Measurements from ENCODE around the gene KHK. TPM values are rescaled to one million over a fixed set of nuclear protein-coding genes. Genes with fewer than 3 reads are reported as not detected.
"Not testable (repeated sequence)": the region's sequence is repeated elsewhere in the genome, so short reads cannot be mapped to it uniquely, and the experiment has no call there.

Gene KHK
- total RNA-seq, 4 donors from 2014 or later: 1.6 to 3.3 (median 2.1) TPM

- no peak for TF ChIP-seq CTCF (IDR thresholded peaks at IDR 0.05)
- DNase-seq (ENCODE audit: low spot score): no peak
Observed at GRCh38 chr2:27099334-27099955, 12.9 kb downstream of the KHK start.

GRCh38 chr2:27100036-27100435 is 13.5 kb downstream of the KHK start:
- ATAC-seq (ENCODE audit: low FRiP score) (no peak), DNase-seq (ENCODE audit: low spot score) (no peak)
- TF ChIP-seq CTCF (IDR thresholded peaks at IDR 0.05): no peak

More at GRCh38 chr2:27099334-27099955, 12.9 kb downstream of the KHK start:
- ATAC-seq (ENCODE audit: low FRiP score): no peak

DNA sequence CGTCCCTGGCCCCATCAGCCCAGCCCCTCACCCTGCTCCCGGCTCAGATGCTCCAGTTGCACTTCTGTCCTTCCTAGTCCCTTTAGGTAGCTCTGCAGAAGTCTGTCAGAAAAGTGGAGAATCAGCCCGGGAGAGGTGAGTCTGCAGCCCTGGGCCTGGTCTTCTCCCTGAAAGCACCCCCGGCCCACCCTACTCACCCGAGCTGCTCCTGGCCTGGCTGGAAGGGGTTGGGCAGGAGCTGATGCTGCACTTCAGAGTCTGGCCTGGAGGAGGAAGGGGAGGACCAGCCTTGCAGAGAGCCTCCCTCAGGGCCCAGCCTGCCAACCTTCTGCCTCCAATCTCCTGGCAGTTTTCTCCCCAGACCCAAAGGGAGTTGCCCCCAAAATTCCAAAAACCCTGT is 15.8 kb downstream of the KHK start:
- no peak for ATAC-seq (ENCODE audit: low FRiP score)
- TF ChIP-seq CTCF (IDR thresholded peaks at IDR 0.05): no peak
- DNase-seq (ENCODE audit: low spot score): no peak

- no peak for TF ChIP-seq CTCF (IDR thresholded peaks at IDR 0.05)
- DNase-seq (ENCODE audit: low spot score) (no peak), ATAC-seq (ENCODE audit: low FRiP score) (no peak)
Observed at GRCh38 chr2:27105981-27106380, 19.4 kb downstream of the KHK start.

DNA sequence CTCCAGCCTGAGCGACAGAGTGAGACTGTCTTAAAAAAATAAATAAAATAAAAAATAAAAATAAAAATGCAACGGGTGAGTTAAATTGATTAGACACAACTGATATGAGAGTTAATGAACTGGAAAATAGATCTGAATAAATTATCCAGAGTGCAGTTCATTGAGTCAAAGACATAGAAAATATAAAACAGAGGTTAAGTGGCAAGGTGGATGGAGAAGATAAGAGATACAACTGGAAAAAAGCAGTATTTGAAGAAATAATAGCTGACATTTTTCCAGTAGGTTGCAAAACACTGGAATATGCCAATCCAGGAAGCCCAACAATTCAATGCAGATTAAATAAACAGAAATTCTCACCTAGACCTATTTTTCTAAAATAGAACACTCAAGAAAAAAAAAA is 21.6 kb downstream of the KHK start:
- no peak for DNase-seq (ENCODE audit: low spot score)
- TF ChIP-seq CTCF (IDR thresholded peaks at IDR 0.05): no peak
- no peak for ATAC-seq (ENCODE audit: low FRiP score)

GRCh38 chr2:27109083-27109482 is 22.5 kb downstream of the KHK start:
- ATAC-seq (ENCODE audit: low FRiP score) (no peak), DNase-seq (ENCODE audit: low spot score) (no peak)
- no peak for TF ChIP-seq CTCF (IDR thresholded peaks at IDR 0.05)

DNA sequence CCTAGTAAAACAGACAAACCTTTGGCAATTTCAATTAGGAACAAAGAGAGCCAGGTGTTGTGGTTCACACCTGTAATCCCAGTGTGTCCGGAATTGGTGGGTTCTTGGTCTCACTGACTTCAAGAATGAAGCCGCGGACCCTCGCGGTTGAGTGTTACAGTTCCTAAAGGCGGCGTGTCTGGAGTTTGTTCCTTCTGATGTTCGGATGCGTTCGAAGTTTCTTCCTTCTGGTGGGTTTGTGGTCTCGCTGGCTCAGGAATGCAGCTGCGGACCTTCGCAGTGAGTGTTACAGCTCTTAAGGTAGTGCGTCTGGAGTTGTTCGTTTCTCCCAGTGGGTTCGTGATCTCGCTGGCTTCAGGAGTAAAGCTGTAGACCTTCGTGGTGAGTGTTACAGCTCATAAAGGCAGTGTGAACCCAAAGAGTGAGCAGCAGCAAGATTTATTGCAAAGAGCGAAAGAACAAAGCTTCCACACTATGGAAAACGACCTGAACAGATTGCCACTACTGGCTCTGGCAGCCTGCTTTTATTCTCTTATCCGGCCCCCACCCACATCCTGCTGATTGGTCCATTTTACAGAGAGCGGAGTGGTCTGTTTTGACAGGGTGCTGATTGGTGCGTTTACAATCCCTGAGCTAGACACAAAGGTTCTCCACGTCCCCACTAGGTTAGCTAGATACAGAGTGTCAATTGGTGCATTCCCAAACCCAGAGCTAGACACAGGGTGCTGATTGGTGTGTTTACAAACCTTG is 24.2 kb downstream of the KHK start:
- not testable (repeated sequence) for DNase-seq (ENCODE audit: low spot score); ATAC-seq (ENCODE audit: low FRiP score)

GRCh38 chr2:27111392-27112078 is 25.0 kb downstream of the KHK start:
- not testable (repeated sequence) for ATAC-seq (ENCODE audit: low FRiP score); DNase-seq (ENCODE audit: low spot score)
